Measurements from ENCODE around the gene CENPV. TPM values are rescaled to one million over a fixed set of nuclear protein-coding genes. Genes with fewer than 3 reads are reported as not detected.
A peak's percentile ranks its signal among the peaks of the same experiment; 100 is the strongest.
"Not testable (repeated sequence)": the region's sequence is repeated elsewhere in the genome, so short reads cannot be mapped to it uniquely, and the experiment has no call there.

The CENPV gene
- 49.9 and 58.0 TPM in 2 replicates for total RNA-seq (2022)
- percentile 74 among the genes with signal in this experiment for Bru-seq, nascent RNA
- BruChase-seq, experiment 1, labeled RNA remaining after a 6-hour chase, result percentile 75 among the genes with signal in this experiment
- BruChase-seq, experiment 2, labeled RNA remaining after a 2-hour chase, result percentile 71 among the genes with signal in this experiment
- long read RNA-seq, transcript CENPV-203 (5 exons, 1,770 nt), result minor isoform, 21 of 99 reads
- long read RNA-seq, transcript CENPV-201 (5 exons, 1,165 nt), result major isoform, 56 of 99 reads
- long read RNA-seq, partial matches to known transcripts, result 7 of 99 reads
- long read RNA-seq, other reads (novel, unspliced or antisense), result 15 of 99 reads

DNA sequence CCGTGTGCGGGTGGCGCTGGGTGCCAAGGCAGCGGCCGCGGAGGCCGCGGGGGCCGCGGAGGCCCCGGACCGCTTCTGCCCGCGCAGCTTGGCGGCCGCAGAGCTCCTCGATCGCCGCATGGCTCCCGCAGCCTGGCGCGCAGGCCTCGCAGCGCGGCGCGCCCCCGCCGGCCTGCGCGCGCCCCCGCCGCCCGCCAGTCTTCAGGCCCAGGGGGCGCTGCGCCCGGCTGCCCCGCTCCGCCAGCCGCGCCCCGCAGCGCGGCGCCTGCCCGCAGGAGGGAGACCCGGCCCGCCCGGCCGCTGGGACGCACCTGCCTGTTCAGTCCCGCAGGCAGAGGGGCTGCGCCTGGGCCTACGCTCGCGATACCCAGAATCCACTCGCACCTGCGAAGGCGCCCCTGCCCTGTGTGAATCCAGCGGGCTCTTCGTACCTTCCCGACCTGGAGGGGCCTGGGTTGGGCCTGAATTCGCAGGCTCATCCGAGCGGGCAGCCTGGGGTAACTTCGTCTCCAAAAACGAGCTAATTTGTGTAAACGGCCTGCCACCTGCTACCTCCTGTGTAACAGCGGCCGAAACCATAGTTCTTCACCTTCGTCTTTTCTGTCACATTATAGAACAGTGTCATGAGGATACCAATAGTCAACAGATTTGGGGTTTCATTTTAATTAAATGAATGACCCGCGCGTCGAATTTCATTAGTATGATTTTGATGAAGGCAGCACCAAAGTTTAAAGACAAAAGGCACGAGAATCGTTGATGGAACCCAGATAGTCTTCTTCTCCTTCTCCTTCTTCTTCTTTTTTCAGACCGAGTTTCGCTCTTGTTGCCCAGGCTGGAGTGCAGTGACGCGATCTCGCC lies at the start of gene CENPV:
Gene CENPV, minus strand, starts transcription at position 153 of the 858 bp plus-strand sequence. Its CDS starts 33 bp downstream, at position 120.
- Mint-ChIP-seq H3K9me3 (ENCODE audit: low read depth, unreplicated experiment) (no peaks in the 10 kb centered on the region), H3K4me3 (ENCODE audit: low read depth, unreplicated experiment) (peak within 1 kb of the TSS; percentile 80), H3K36me3 (ENCODE audit: insufficient read depth, unreplicated experiment) (peaks cover 23% of the 10 kb centered on the region), H3K27me3 (ENCODE audit: unreplicated experiment) (no peaks in the 10 kb centered on the region), H3K27ac (ENCODE audit: unreplicated experiment) (no peak within 1 kb of the TSS), H3K4me1 (ENCODE audit: low read depth, unreplicated experiment) (no peaks in the 10 kb centered on the region)
- CTCF ChIA-PET, result interaction anchor here (2.4 kb wide), 1 partner anchor 10 kb away, joined by 11 read pairs; no protein-coding TSS in a partner anchor
- DNase-seq, result peak; percentile 66
- TF ChIP-seq, protein P1, sequence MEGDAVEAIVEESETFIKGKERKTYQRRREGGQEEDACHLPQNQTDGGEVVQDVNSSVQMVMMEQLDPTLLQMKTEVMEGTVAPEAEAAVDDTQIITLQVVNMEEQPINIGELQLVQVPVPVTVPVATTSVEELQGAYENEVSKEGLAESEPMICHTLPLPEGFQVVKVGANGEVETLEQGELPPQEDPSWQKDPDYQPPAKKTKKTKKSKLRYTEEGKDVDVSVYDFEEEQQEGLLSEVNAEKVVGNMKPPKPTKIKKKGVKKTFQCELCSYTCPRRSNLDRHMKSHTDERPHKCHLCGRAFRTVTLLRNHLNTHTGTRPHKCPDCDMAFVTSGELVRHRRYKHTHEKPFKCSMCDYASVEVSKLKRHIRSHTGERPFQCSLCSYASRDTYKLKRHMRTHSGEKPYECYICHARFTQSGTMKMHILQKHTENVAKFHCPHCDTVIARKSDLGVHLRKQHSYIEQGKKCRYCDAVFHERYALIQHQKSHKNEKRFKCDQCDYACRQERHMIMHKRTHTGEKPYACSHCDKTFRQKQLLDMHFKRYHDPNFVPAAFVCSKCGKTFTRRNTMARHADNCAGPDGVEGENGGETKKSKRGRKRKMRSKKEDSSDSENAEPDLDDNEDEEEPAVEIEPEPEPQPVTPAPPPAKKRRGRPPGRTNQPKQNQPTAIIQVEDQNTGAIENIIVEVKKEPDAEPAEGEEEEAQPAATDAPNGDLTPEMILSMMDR (IDR thresholded peaks at IDR 0.05; ENCODE audit: unreplicated experiment), result no peak
- no TSS peak for BruUV-seq (replicated peaks)
- intact Hi-C loops (cut with micrococcal nuclease; ENCODE audit: unreplicated experiment), result loop anchor here (5.0 kb wide), 1 partner anchor 66 kb away; no protein-coding TSS in a partner anchor

DNA sequence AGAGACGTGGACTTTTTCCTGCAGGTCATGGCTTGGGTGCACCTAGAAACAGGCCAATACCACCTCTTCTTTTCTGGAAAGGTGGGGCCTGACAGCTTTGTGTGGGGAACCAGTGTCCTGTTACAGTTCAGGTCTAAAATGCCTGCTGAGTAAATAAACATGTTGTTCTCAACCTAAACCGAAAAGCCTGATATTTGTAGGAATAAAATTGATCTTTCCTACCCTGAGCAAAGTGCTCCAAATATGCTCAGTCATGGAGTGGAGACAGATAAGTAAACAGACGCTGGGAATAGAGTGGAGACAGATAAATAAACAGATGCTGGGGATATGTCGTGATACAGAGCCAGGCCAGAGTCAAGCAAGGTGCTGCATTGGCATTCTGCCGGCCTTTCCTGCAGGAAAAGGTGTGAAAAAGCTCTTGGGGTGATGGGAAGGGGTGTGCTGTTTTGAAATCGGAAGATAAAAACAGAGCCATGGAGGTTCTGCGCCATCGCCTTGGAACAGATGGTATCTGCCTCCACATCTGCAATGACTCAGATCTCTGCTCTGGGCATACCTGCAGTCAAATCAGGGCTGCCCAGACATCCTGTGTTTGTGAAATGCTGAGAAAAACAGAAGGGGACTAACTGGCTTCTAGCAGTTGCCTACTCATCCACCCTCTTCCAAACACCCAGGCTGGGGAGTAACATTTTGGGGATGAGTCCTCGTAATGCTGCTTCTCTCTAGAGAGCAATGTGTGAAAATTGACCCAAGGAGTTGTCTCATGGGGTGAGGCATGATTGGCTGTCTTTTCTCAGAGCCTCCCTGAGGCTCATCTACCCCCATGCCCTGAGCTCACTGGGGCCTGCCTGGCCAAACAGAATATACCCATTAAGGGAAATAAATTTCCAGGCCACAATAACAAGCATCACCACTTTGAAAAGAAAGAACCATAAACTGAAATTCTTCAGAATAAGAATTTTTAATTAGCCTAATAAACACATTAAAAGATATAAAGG lies 45.3 kb upstream of the CENPV start:
- H3K27ac Mint-ChIP-seq (ENCODE audit: unreplicated experiment), result no peak overlapping the region
- no peaks in the 10 kb centered on the region for H3K9me3 Mint-ChIP-seq (ENCODE audit: low read depth, unreplicated experiment)
- H3K4me3 Mint-ChIP-seq (ENCODE audit: low read depth, unreplicated experiment), result no peak overlapping the region
- TF ChIP-seq, protein P1 (IDR thresholded peaks at IDR 0.05; ENCODE audit: unreplicated experiment), result no peak
- peaks cover 8% of the 10 kb centered on the region for H3K4me1 Mint-ChIP-seq (ENCODE audit: low read depth, unreplicated experiment)
- no peaks in the 10 kb centered on the region for H3K36me3 Mint-ChIP-seq (ENCODE audit: insufficient read depth, unreplicated experiment)
- DNase-seq, result no peak
- H3K27me3 Mint-ChIP-seq (ENCODE audit: unreplicated experiment), result no peaks in the 10 kb centered on the region
- no TSS peak for BruUV-seq (replicated peaks)
- intact Hi-C loops (cut with micrococcal nuclease; ENCODE audit: unreplicated experiment), result no loop called here
- CTCF ChIA-PET, result no interaction called here

DNA sequence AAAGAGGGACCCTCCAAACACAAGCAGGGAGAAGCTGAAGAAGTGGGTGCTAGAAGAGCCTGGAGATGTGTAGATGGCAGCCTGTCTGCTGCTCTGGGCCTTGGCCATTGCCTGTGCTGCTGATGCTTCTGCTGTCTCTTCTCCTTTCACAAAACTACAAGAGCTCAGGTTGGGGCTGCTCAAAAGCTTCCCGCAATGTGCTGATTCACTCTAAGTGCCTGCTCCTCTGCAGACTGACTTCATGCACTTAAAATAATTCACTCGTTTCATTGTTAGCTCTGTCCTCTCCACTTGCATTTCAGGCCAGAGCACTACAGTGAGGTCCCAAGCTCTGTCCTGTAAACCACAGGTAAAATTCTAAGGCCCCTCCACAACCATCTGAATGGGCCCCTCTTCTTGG lies 43.4 kb upstream of the CENPV start:
- DNase-seq; H3K27ac Mint-ChIP-seq (ENCODE audit: unreplicated experiment); H3K27me3 Mint-ChIP-seq (ENCODE audit: unreplicated experiment); H3K4me1 Mint-ChIP-seq (ENCODE audit: low read depth, unreplicated experiment); H3K4me3 Mint-ChIP-seq (ENCODE audit: low read depth, unreplicated experiment); H3K36me3 Mint-ChIP-seq (ENCODE audit: insufficient read depth, unreplicated experiment); BruUV-seq (replicated peaks); H3K9me3 Mint-ChIP-seq (ENCODE audit: low read depth, unreplicated experiment); intact Hi-C loops (cut with micrococcal nuclease; ENCODE audit: unreplicated experiment): not testable (repeated sequence)
- CTCF ChIA-PET, result interaction anchor here (0.6 kb wide), 1 partner anchor 60 kb away, joined by 4 read pairs; no protein-coding TSS in a partner anchor

DNA sequence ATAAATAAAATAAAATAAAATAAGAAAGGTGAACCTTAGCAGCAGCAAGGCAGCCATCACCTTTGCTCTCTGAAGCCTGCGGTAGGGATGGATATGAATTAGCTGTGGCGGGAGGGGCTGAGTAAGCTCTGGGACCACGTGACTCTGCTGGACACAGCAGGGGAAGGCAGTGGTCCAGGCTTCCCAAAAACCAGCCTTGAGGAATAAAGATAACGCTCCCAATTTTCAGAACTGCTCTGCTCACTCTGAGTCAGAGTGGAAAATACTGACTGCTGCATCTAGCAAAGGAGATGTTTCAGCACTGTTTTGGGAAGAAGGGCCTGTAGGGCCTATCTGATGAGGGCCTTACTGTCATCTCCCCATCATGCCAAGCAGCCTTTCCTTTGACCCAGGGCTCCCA lies 42.6 kb upstream of the CENPV start:
- H3K4me3 Mint-ChIP-seq (ENCODE audit: low read depth, unreplicated experiment); H3K27ac Mint-ChIP-seq (ENCODE audit: unreplicated experiment); CTCF ChIA-PET; H3K27me3 Mint-ChIP-seq (ENCODE audit: unreplicated experiment); H3K4me1 Mint-ChIP-seq (ENCODE audit: low read depth, unreplicated experiment); intact Hi-C loops (cut with micrococcal nuclease; ENCODE audit: unreplicated experiment); DNase-seq; H3K36me3 Mint-ChIP-seq (ENCODE audit: insufficient read depth, unreplicated experiment); BruUV-seq (replicated peaks); H3K9me3 Mint-ChIP-seq (ENCODE audit: low read depth, unreplicated experiment): not testable (repeated sequence)

DNA sequence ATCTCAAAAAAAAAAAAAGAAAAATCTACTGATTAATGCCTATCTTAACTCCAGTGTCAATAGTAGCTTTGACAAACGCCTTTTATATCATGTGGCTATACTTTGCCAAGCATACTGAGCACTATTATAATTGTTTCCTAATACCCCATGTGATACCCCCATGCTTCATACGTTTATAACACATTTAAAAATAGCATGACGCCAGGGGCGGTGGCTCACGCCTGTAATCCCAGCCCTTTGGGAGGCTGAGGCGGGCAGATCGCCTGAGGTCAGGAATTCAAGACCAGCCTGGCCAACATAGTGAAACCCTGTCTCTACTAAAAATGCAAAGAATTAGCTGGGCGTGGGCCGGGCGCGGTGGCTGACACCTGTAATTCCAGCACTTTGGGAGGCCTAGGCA lies 39.2 kb upstream of the CENPV start:
- BruUV-seq (replicated peaks); H3K36me3 Mint-ChIP-seq (ENCODE audit: insufficient read depth, unreplicated experiment); H3K4me1 Mint-ChIP-seq (ENCODE audit: low read depth, unreplicated experiment); DNase-seq; H3K27me3 Mint-ChIP-seq (ENCODE audit: unreplicated experiment); CTCF ChIA-PET; H3K9me3 Mint-ChIP-seq (ENCODE audit: low read depth, unreplicated experiment); H3K4me3 Mint-ChIP-seq (ENCODE audit: low read depth, unreplicated experiment); intact Hi-C loops (cut with micrococcal nuclease; ENCODE audit: unreplicated experiment); H3K27ac Mint-ChIP-seq (ENCODE audit: unreplicated experiment): not testable (repeated sequence)

Measured in Calu3 (cell line).